WTC11 (cell line): ENCODE measurements around the gene CFAP57. TPM values are rescaled to one million over a fixed set of nuclear protein-coding genes. Genes with fewer than 3 reads are reported as not detected.

Experiments
- ATAC-seq: fragments of 200-7000 bp; cut with Tn5 transposase; 2 replicates; pipeline ENCODE4 v1.10.0; 2021; ENCODE audit warnings: mild to moderate bottlenecking, moderate library complexity
- CTCF ChIA-PET: fragments of 300-600 bp; sonication (Branson Sonifier 250); formaldehyde crosslinking; loops from one replicate; lab custom pipeline; 2021; ENCODE audit warnings: antibody characterized with exemption; lab: Charles Lee
- POLR2A ChIA-PET: fragments of 350-600 bp; sonication (Branson Sonifier 250); formaldehyde crosslinking; loops from one replicate; lab custom pipeline; 2021; ENCODE audit warnings: antibody characterized with exemption; lab: Charles Lee
- DNase-seq: peaks from one replicate; pipeline ENCODE4 v3.0.0; 2021; ENCODE audit warnings: low spot score
- H3K27ac Mint-ChIP-seq: 2 replicates; pipeline ENCODE4 v1.8.0; 2021; ENCODE audit warnings: mixed read lengths
- H3K27me3 Mint-ChIP-seq: 2 replicates; pipeline ENCODE4 v1.8.0; 2021; ENCODE audit warnings: low read depth, mild to moderate bottlenecking, moderate library complexity, mixed read lengths
- H3K36me3 Mint-ChIP-seq: 2 replicates; pipeline ENCODE4 v1.8.0; 2021; ENCODE audit warnings: mixed read lengths
- H3K4me1 Mint-ChIP-seq: 2 replicates; pipeline ENCODE4 v1.8.0; 2022; ENCODE audit warnings: mixed read lengths
- H3K4me3 Mint-ChIP-seq: 2 replicates; pipeline ENCODE4 v1.8.0; 2021; ENCODE audit warnings: mild to moderate bottlenecking, moderate library complexity, mixed read lengths
- H3K9me3 Mint-ChIP-seq: 2 replicates; pipeline ENCODE4 v1.8.0; 2021; ENCODE audit warnings: mixed read lengths
- ATF1 ChIP-seq: sonication (generic); formaldehyde crosslinking; IDR thresholded peaks from 2 replicates; pipeline ENCODE4 v1.8.1; 2023; ENCODE audit warnings: mild to moderate bottlenecking, moderate library complexity, missing genetic modification reagents
- CREB1 ChIP-seq: sonication (generic); formaldehyde crosslinking; IDR thresholded peaks from 2 replicates; pipeline ENCODE4 v1.8.0; 2023; ENCODE audit warnings: mild to moderate bottlenecking, missing genetic modification reagents
- E2F4 ChIP-seq: sonication (generic); formaldehyde crosslinking; IDR thresholded peaks from 2 replicates; pipeline ENCODE4 v1.8.1; 2022; ENCODE audit warnings: low read depth, mild to moderate bottlenecking, moderate library complexity, missing genetic modification reagents, borderline replicate concordance
- E2F5 ChIP-seq: sonication (generic); formaldehyde crosslinking; IDR thresholded peaks from 2 replicates; pipeline ENCODE4 v1.8.1; 2022; ENCODE audit warnings: mild to moderate bottlenecking, moderate library complexity, missing genetic modification reagents
- ETV6 ChIP-seq: sonication (generic); formaldehyde crosslinking; IDR thresholded peaks from 2 replicates; pipeline ENCODE4 v1.8.1; 2022; ENCODE audit warnings: mild to moderate bottlenecking, missing genetic modification reagents
- FOXK1 ChIP-seq: sonication (generic); formaldehyde crosslinking; IDR thresholded peaks from 2 replicates; pipeline ENCODE4 v1.8.0; 2022; ENCODE audit warnings: mild to moderate bottlenecking, moderate library complexity, missing genetic modification reagents
- GABPB1 ChIP-seq: sonication (generic); formaldehyde crosslinking; IDR thresholded peaks from 2 replicates; pipeline ENCODE4 v1.8.1; 2023; ENCODE audit warnings: mild to moderate bottlenecking, missing genetic modification reagents
- GRHL2 ChIP-seq: fragments of 250-450 bp; sonication (Bioruptor Pico); IDR thresholded peaks from 2 replicates; pipeline ENCODE4 v1.8.0; 2022; ENCODE audit warnings: mild to moderate bottlenecking, moderate library complexity; ENCODE audit not compliant: insufficient replicate concordance, severe bottlenecking
- JAZF1 ChIP-seq: fragments of 250-450 bp; sonication (Bioruptor Pico); IDR thresholded peaks from 2 replicates; pipeline ENCODE4 v1.9.0; 2021; ENCODE audit warnings: moderate library complexity, mild to moderate bottlenecking, inconsistent platforms
- NFE2L1 ChIP-seq: sonication (generic); formaldehyde crosslinking; IDR thresholded peaks from 2 replicates; pipeline ENCODE4 v1.8.1; 2023; ENCODE audit warnings: missing genetic modification reagents
- NR2C2 ChIP-seq: sonication (generic); formaldehyde crosslinking; IDR thresholded peaks from 2 replicates; pipeline ENCODE4 v1.8.0; 2022; ENCODE audit warnings: mild to moderate bottlenecking, missing genetic modification reagents
- OVOL2 ChIP-seq: fragments of 250-450 bp; sonication (Bioruptor Pico); IDR thresholded peaks from 2 replicates; pipeline ENCODE4 v1.9.0; 2021; ENCODE audit warnings: mild to moderate bottlenecking, borderline replicate concordance
- PRDM15 ChIP-seq: sonication (generic); formaldehyde crosslinking; IDR thresholded peaks from 2 replicates; pipeline ENCODE4 v1.8.0; 2022; ENCODE audit warnings: missing genetic modification reagents
- ZBTB43 ChIP-seq: sonication (generic); formaldehyde crosslinking; IDR thresholded peaks from 2 replicates; pipeline ENCODE4 v1.8.1; 2023; ENCODE audit warnings: mild to moderate bottlenecking, missing genetic modification reagents
- ZMAT4 ChIP-seq: fragments of 250-450 bp; sonication (Bioruptor Pico); IDR thresholded peaks from 2 replicates; pipeline ENCODE4 v1.9.0; 2021; ENCODE audit warnings: mild to moderate bottlenecking
- ZNF263 ChIP-seq: sonication (generic); formaldehyde crosslinking; IDR thresholded peaks from 2 replicates; pipeline ENCODE4 v1.8.1; 2022; ENCODE audit warnings: low read depth, mild to moderate bottlenecking, moderate library complexity, missing genetic modification reagents
- ZNF281 ChIP-seq: sonication (generic); formaldehyde crosslinking; IDR thresholded peaks from 2 replicates; pipeline ENCODE4 v1.8.0; 2023; ENCODE audit warnings: mild to moderate bottlenecking, missing genetic modification reagents
- ZNF416 ChIP-seq: fragments of 250-450 bp; sonication (Bioruptor Pico); IDR thresholded peaks from 2 replicates; pipeline ENCODE4 v1.9.0; 2021; ENCODE audit warnings: mild to moderate bottlenecking, inconsistent platforms
- ZNF532 ChIP-seq: fragments of 250-450 bp; sonication (Bioruptor Pico); IDR thresholded peaks from 2 replicates; pipeline ENCODE4 v1.9.0; 2021; ENCODE audit warnings: mild to moderate bottlenecking, borderline replicate concordance
- total RNA-seq: library from RNA; stranded (reverse); gene quantifications from 3 replicates; pipeline ENCODE4 v1.2.3, GENCODE V29; 2021

Gene CFAP57
- total RNA-seq, 1 experiment from 2014 or later = 0.42 TPM

- Mint-ChIP-seq H3K4me1 (peaks cover 20% of the 10 kb centered on the region), H3K36me3 (peaks cover 66% of the 10 kb centered on the region), H3K9me3 (peaks cover 60% of the 10 kb centered on the region), H3K27ac (no peak overlapping the region), H3K27me3 (no peaks in the 10 kb centered on the region), H3K4me3 (no peak overlapping the region)
- ChIA-PET CTCF (no interaction called here), POLR2A (no interaction called here)
- DNase-seq (no peak), ATAC-seq (no peak)
- TF ChIP-seq NFE2L1 (CRISPR knock-in tag) (no peak), ZBTB43 (no peak), JAZF1 (CRISPR knock-in tag) (no peak), OVOL2 (CRISPR knock-in tag) (no peak), ZMAT4 (CRISPR knock-in tag) (no peak), ZNF532 (CRISPR knock-in tag) (no peak), NR2C2 (CRISPR knock-in tag) (no peak), ATF1 (CRISPR knock-in tag) (no peak), ETV6 (no peak), E2F5 (no peak), ZNF416 (no peak), ZNF281 (no peak)
Measured at GRCh38 chr1:43134640-43135039, 37.5 kb upstream of the CFAP57 start.

- H3K27me3 Mint-ChIP-seq = no peaks in the 10 kb centered on the region
- no peak overlapping the region for H3K4me3 Mint-ChIP-seq
- H3K9me3 Mint-ChIP-seq = peaks cover 57% of the 10 kb centered on the region
- CTCF ChIA-PET = no interaction called here
- DNase-seq (no peak), ATAC-seq (no peak)
- peaks cover 15% of the 10 kb centered on the region for H3K4me1 Mint-ChIP-seq
- peaks cover 57% of the 10 kb centered on the region for H3K36me3 Mint-ChIP-seq
- POLR2A ChIA-PET = no interaction called here
- no peak overlapping the region for H3K27ac Mint-ChIP-seq
- no peak for TF ChIP-seq ZNF416
- no peak for TF ChIP-seq GRHL2 (CRISPR knock-in tag)
- no peak for TF ChIP-seq PRDM15 (CRISPR knock-in tag)
- TF ChIP-seq ZMAT4 (CRISPR knock-in tag) = no peak
- no peak for TF ChIP-seq FOXK1 (CRISPR knock-in tag)
- TF ChIP-seq ZNF263 (CRISPR knock-in tag) = no peak
- no peak for TF ChIP-seq CREB1 (CRISPR knock-in tag)
- no peak for TF ChIP-seq GABPB1 (CRISPR knock-in tag)
- TF ChIP-seq E2F4 (CRISPR knock-in tag) = no peak
Measured at GRCh38 chr1:43135857-43136781, 36.0 kb upstream of the CFAP57 start.
